ENCODE data around the gene MUC5AC. TPM values are rescaled to one million over a fixed set of nuclear protein-coding genes. Genes with fewer than 3 reads are reported as not detected.
A peak's percentile ranks its signal among the peaks of the same experiment; 100 is the strongest.

Gene MUC5AC
- total RNA-seq, 2 experiments from 2014 or later = not detected

DNA sequence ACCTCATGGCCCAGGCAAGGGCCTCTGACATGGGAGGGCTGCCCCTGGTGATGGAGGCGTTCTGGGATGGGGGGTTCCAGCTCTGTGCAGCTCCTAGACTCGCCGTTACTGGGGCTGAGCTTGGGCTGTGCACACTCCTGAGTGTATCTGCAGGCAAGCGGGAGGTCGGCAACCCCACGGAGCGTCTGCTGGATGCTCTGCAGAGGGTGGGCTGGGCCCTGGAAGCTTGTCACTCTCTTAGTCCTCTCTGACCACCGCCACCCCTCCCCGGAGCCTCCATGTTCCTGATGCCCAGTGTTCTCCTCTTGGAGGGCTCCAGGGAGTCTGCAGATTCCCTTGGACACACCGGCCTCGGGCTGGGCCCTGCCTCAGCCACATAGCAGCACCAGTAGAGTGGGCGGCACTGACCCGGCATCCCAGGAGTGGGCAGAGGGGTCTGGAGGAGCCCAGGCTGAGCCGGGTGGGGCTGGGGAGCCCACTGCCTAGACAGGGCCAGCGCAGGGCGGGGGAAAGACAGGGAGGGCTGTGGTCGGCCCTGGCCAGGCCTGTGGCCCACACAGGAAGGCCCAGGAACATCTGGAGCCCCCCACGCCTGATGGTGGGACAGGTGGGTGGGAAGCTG lies 44.5 kb downstream of the MUC5AC start:
- H2AFZ ChIP-seq (ENCODE audit: low read length) = no peak overlapping the region
- peak; percentile 13 for DNase-seq (ENCODE audit: low spot score)
- TF ChIP-seq EZH2phosphoT487 (IDR thresholded peaks at IDR 0.05; ENCODE audit: borderline replicate concordance, low read depth, low read length) = no peak
- TF ChIP-seq, protein P1, sequence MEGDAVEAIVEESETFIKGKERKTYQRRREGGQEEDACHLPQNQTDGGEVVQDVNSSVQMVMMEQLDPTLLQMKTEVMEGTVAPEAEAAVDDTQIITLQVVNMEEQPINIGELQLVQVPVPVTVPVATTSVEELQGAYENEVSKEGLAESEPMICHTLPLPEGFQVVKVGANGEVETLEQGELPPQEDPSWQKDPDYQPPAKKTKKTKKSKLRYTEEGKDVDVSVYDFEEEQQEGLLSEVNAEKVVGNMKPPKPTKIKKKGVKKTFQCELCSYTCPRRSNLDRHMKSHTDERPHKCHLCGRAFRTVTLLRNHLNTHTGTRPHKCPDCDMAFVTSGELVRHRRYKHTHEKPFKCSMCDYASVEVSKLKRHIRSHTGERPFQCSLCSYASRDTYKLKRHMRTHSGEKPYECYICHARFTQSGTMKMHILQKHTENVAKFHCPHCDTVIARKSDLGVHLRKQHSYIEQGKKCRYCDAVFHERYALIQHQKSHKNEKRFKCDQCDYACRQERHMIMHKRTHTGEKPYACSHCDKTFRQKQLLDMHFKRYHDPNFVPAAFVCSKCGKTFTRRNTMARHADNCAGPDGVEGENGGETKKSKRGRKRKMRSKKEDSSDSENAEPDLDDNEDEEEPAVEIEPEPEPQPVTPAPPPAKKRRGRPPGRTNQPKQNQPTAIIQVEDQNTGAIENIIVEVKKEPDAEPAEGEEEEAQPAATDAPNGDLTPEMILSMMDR (conservative IDR thresholded peaks at IDR 0.05; ENCODE audit: low read length) = no peak
- no peak overlapping the region for H3K4me3 ChIP-seq (ENCODE audit: low read depth, low read length, poor library complexity, severe bottlenecking)
- ChIA-PET POLR2A (no interaction called here), CTCF (ENCODE audit: unreplicated experiment) (interaction anchor here (0.6 kb wide), 1 partner anchor 751 kb away, joined by 8 read pairs; no protein-coding TSS in a partner anchor)
- no TSS peak for BruUV-seq (replicated peaks)
- no peaks in the 10 kb centered on the region for H3K4me1 ChIP-seq (ENCODE audit: insufficient read depth, low read length, poor library complexity, severe bottlenecking)
- intact Hi-C loops (cut with micrococcal nuclease; ENCODE audit: unreplicated experiment) = loop anchor here (10.0 kb wide), 1 partner anchor 373 kb away; the partner anchor contains the start of gene DUSP8
- H3K9me2 ChIP-seq (ENCODE audit: insufficient read depth, low read length) = no peaks in the 10 kb centered on the region
- H3K9me3 ChIP-seq (ENCODE audit: low read length) = no peaks in the 10 kb centered on the region
- H3K27ac ChIP-seq (ENCODE audit: low read depth, low read length, poor library complexity, severe bottlenecking) = no peak overlapping the region
- H3K36me3 ChIP-seq (ENCODE audit: insufficient read depth, low read length) = no peaks in the 10 kb centered on the region
- H3K79me2 ChIP-seq (ENCODE audit: insufficient read depth, low read depth, low read length) = no peaks in the 10 kb centered on the region
- H3K4me2 ChIP-seq (ENCODE audit: low read length) = no peak overlapping the region
- no peaks in the 10 kb centered on the region for H4K20me1 ChIP-seq (ENCODE audit: insufficient read depth, low read length)

DNA sequence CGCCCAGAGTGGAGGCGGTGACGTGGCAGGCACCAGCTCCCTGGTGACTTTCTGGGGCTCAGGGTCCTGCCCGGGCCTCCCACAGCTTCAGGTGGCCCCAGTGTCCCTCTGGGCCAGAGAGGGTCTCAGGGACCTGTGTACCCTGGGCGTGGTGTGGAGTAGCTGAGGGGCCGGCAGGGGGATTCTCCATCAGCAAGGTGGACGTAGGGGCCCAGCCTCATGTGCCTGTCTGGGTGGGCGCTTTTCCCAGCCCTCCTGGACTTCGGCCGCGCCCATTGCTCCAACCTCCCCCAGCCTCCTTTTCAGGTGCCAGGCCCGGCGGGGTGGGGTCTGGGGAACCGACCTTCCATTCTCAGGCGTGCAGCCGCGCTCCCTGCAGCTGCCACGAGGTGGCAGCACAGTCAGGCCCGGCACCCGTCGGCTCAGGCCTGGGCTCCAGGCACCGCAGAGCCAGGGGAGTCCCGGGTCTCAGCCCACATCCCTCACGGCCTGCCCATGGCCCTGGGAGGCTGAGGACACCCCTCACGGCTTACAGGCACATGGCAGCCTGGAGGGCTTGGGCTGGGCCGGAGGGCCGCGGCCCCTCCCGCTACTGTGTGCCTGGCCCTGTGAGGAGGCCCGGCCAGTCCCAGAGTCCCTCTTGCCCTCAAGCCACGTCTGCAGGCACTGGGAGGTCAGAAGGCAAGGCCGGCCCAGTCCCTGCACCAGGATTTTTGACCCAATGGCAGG lies 45.2 kb downstream of the MUC5AC start:
- intact Hi-C loops (cut with micrococcal nuclease; ENCODE audit: unreplicated experiment) = loop anchor here (10.0 kb wide), 1 partner anchor 372 kb away; the partner anchor contains the start of gene DUSP8
- Histone ChIP-seq H3K4me2 (ENCODE audit: low read length) (no peak overlapping the region), H2AFZ (ENCODE audit: low read length) (no peak overlapping the region), H3K27ac (ENCODE audit: low read depth, low read length, poor library complexity, severe bottlenecking) (no peak overlapping the region), H3K9me2 (ENCODE audit: insufficient read depth, low read length) (no peaks in the 10 kb centered on the region), H3K4me1 (ENCODE audit: insufficient read depth, low read length, poor library complexity, severe bottlenecking) (no peaks in the 10 kb centered on the region), H3K79me2 (ENCODE audit: insufficient read depth, low read depth, low read length) (no peaks in the 10 kb centered on the region), H3K36me3 (ENCODE audit: insufficient read depth, low read length) (no peaks in the 10 kb centered on the region), H4K20me1 (ENCODE audit: insufficient read depth, low read length) (no peaks in the 10 kb centered on the region), H3K9me3 (ENCODE audit: low read length) (no peaks in the 10 kb centered on the region), H3K4me3 (ENCODE audit: low read depth, low read length, poor library complexity, severe bottlenecking) (no peak overlapping the region)
- DNase-seq (ENCODE audit: low spot score) = peak; percentile 55
- POLR2A ChIA-PET = no interaction called here
- TF ChIP-seq EZH2phosphoT487 (IDR thresholded peaks at IDR 0.05; ENCODE audit: borderline replicate concordance, low read depth, low read length) = no peak
- TF ChIP-seq, protein P1 (conservative IDR thresholded peaks at IDR 0.05; ENCODE audit: low read length) = peak; percentile 82
- CTCF ChIA-PET (ENCODE audit: unreplicated experiment) = interaction anchor here (0.6 kb wide), 1 partner anchor 752 kb away, joined by 8 read pairs; no protein-coding TSS in a partner anchor
- BruUV-seq (replicated peaks) = no TSS peak

Measured in OCI-LY7 (cell line).